ENCODE results near the gene SEC23A. TPM values are rescaled to one million over a fixed set of nuclear protein-coding genes. Genes with fewer than 3 reads are reported as not detected.

SEC23A gene
- total and polyA plus RNA-seq, 11 donors = 14.1 to 116 (median 82.5) TPM

DNA sequence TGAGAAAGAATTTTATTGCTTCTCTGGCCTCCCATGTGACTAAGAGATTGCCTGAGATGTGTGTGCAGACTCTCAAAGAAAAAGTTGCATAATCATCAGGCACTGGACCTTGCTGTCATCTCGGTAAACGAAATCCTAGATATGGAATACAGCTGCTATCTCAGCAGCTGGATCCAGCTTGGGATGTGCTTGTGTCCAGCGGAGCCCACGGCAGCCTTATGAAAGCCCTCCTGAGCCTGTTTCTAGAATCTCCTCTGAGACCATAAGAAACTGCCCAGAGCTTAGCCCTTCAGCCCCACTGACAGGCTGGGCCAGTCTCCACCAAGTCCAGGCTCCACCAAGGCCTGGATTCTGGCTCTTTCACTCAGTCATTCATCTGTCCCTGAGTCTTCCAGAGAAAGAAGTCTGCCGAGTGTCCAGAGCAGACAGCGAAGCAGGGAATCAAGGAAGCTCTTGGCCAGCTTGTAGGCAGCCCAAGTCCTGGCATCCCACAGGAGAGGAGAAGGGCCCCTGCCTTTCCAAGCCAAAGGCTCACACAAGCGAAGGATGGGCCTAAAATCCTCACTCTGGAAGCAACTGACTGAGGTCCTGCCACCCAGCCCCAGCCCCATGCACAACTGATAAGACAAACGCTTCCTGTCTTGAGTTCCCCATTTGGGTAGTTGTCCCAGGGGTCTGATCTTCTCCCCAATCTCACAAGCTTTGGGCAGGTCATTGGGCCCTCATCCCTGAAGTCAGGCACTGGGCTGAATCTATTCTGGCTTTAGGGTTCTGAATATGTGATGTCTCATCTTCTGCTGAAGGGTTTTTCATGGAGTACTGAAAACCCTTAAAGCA lies 97.8 kb downstream of the SEC23A start:
- Histone ChIP-seq H3K27ac (peak overlapping the region in 2 of 12 donors; percentile 13 to 17), H3K27me3 (no peaks in the 10 kb centered on the region), H3K36me3 (no peaks in the 10 kb centered on the region), H3K4me1 (peaks cover 0 to 6% (median 0%) of the 10 kb centered on the region in 12 donors), H3K9me3 (no peaks in the 10 kb centered on the region), H3K4me3 (no peak overlapping the region)
- TF ChIP-seq, protein P1, sequence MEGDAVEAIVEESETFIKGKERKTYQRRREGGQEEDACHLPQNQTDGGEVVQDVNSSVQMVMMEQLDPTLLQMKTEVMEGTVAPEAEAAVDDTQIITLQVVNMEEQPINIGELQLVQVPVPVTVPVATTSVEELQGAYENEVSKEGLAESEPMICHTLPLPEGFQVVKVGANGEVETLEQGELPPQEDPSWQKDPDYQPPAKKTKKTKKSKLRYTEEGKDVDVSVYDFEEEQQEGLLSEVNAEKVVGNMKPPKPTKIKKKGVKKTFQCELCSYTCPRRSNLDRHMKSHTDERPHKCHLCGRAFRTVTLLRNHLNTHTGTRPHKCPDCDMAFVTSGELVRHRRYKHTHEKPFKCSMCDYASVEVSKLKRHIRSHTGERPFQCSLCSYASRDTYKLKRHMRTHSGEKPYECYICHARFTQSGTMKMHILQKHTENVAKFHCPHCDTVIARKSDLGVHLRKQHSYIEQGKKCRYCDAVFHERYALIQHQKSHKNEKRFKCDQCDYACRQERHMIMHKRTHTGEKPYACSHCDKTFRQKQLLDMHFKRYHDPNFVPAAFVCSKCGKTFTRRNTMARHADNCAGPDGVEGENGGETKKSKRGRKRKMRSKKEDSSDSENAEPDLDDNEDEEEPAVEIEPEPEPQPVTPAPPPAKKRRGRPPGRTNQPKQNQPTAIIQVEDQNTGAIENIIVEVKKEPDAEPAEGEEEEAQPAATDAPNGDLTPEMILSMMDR (IDR thresholded peaks at IDR 0.05) = no peak
- no peak for TF ChIP-seq POLR2A (IDR thresholded peaks at IDR 0.05)
- intact Hi-C loops (cut with DNase I) = loop anchor here in 2 of 10 donors (5.0 to 10.0 kb wide), 2 partner anchors 130 to 1098 kb away; no protein-coding TSS in a partner anchor
- ATAC-seq = peak; percentile 51 to 94 (median 86)
- WGBS, 4 donors = 68 to 92% (median 76%) methylated on average over 8 of the region's 8 CpGs
- peak in 3 of 5 donors; percentile 32 to 64 (median 40) for DNase-seq

- DNase-seq = no peak
- TF ChIP-seq, protein P1 (IDR thresholded peaks at IDR 0.05) = no peak
- no peak for TF ChIP-seq POLR2A (IDR thresholded peaks at IDR 0.05)
- no peaks in the 10 kb centered on the region for H3K36me3 ChIP-seq
- ATAC-seq = no peak
- peaks cover 0 to 17% (median 8%) of the 10 kb centered on the region in 12 donors for H3K4me1 ChIP-seq
- no peaks in the 10 kb centered on the region for H3K27me3 ChIP-seq
- H3K4me3 ChIP-seq = no peak overlapping the region
- H3K27ac ChIP-seq = no peak overlapping the region
- WGBS, 4 donors = 64 to 91% (median 84%) methylated on average over 1 of the region's 1 CpG
- intact Hi-C loops (cut with DNase I) = loop anchor here in 3 of 10 donors (5.0 to 10.0 kb wide), 2 partner anchors 123 to 125 kb away; no protein-coding TSS in a partner anchor
- H3K9me3 ChIP-seq = no peaks in the 10 kb centered on the region
These were observed 103.1 kb downstream of the SEC23A start for GRCh38 chr14:38999949-39000348.

GRCh38 chr14:38994731-38995130 lies 108.3 kb downstream of the SEC23A start:
- Histone ChIP-seq H3K9me3 (no peaks in the 10 kb centered on the region), H3K27ac (peak overlapping the region in 8 of 12 donors; percentile 5 to 74 (median 42)), H3K36me3 (no peaks in the 10 kb centered on the region), H3K4me1 (peaks cover 0 to 44% (median 10%) of the 10 kb centered on the region in 12 donors), H3K27me3 (no peaks in the 10 kb centered on the region), H3K4me3 (no peak overlapping the region)
- TF ChIP-seq POLR2A (IDR thresholded peaks at IDR 0.05) = no peak
- TF ChIP-seq, protein P1 (IDR thresholded peaks at IDR 0.05) = no peak
- intact Hi-C loops (cut with DNase I) = loop anchor here in 2 of 10 donors (5.0 to 10.0 kb wide), 3 partner anchors 112 to 737 kb away; partner anchors contain the start of gene CLEC14A (in 1 of the 2)
- 31 to 46% (median 38%) methylated on average over 3 of the region's 3 CpGs for WGBS, 4 donors
- DNase-seq (no peak), ATAC-seq (peak in 3 of 4 donors; percentile 52 to 67 (median 66))

- intact Hi-C loops (cut with DNase I) = loop anchor here in 2 of 10 donors (5.0 to 10.0 kb wide), 3 partner anchors 112 to 737 kb away; partner anchors contain the start of gene CLEC14A (in 1 of the 2)
- Histone ChIP-seq H3K36me3 (no peaks in the 10 kb centered on the region), H3K27ac (peak overlapping the region in 5 of 12 donors; percentile 5 to 74 (median 47)), H3K4me1 (peaks cover 0 to 51% (median 13%) of the 10 kb centered on the region in 12 donors), H3K27me3 (no peaks in the 10 kb centered on the region), H3K4me3 (no peak overlapping the region), H3K9me3 (no peaks in the 10 kb centered on the region)
- DNase-seq (no peak), ATAC-seq (no peak)
- WGBS, 4 donors = 74 to 79% (median 76%) methylated on average over 2 of the region's 2 CpGs
- TF ChIP-seq, protein P1 (IDR thresholded peaks at IDR 0.05) = no peak
- no peak for TF ChIP-seq POLR2A (IDR thresholded peaks at IDR 0.05)
These were observed 109.1 kb downstream of the SEC23A start for GRCh38 chr14:38993981-38994380.

All from heart left ventricle (tissue), 16 donors.